Activated T-cell treated with anti-CD3 and anti-CD28 coated beads, Interleukin-2, amount 50 U/mL, for 24 hours (primary cell): ENCODE results near the gene TUBG1.

Source experiments
- DNase-seq: peaks from one replicate; pipeline ENCODE4 v3.0.0-alpha.2; 2020
- H3K27ac Mint-ChIP-seq: 2 replicates; pipeline ENCODE4 v1.8.0; 2020; ENCODE audit warnings: mild to moderate bottlenecking, mixed read lengths
- H3K27me3 Mint-ChIP-seq: 2 replicates; pipeline ENCODE4 v1.8.0; 2020; ENCODE audit warnings: mixed read lengths
- H3K36me3 Mint-ChIP-seq: 2 replicates; pipeline ENCODE4 v1.8.0; 2020; ENCODE audit warnings: low read depth, mixed read lengths
- H3K4me1 Mint-ChIP-seq: 2 replicates; pipeline ENCODE4 v1.8.0; 2020; ENCODE audit warnings: low read depth, mixed read lengths
- H3K4me3 Mint-ChIP-seq: 2 replicates; pipeline ENCODE4 v1.8.0; 2020; ENCODE audit warnings: mild to moderate bottlenecking, moderate library complexity, mixed read lengths
- H3K9me3 Mint-ChIP-seq: 2 replicates; pipeline ENCODE4 v1.8.0; 2020; ENCODE audit warnings: mixed read lengths

TUBG1 gene

DNA sequence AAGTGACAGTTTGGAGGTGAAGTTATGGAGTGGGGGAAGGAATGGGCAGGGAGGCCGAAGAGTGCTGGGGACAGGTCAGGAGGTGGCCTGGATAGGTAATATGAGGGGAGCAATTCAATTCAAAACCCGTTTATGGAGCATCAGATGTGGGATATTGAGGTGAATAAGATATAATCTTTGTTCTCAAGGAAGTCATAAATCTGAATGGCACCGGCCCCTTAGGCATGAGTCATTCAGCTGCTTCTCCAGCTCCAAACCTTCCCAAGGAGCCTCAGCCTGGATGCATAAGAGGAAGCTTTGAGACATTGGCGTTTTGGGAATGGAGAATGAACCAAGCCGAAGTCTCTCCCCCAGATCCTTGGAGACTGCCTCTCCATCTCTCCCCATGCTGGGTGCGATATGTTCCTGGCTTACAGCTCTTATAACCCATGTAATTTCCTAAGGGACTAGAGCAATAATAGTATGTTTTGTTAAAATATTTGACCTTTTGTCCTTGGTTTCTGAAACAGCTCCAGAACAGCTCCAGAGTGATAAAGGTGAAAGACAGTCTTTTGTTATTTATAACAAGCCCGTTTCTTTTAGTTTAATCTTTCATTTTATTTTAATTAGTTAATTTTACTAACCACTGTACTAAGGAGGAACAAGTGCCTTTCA lies 51.3 kb downstream of the TUBG1 start:
- H3K4me1 Mint-ChIP-seq = peaks cover 25% of the 10 kb centered on the region
- H3K36me3 Mint-ChIP-seq = peaks cover 9% of the 10 kb centered on the region
- H3K4me3 Mint-ChIP-seq = no peak overlapping the region
- H3K27me3 Mint-ChIP-seq = no peaks in the 10 kb centered on the region
- DNase-seq = no peak
- no peak overlapping the region for H3K27ac Mint-ChIP-seq
- no peaks in the 10 kb centered on the region for H3K9me3 Mint-ChIP-seq
